Spleen (tissue), 11 donors: Measurements from ENCODE around the gene TBX4. TPM values are rescaled to one million over a fixed set of nuclear protein-coding genes. Genes with fewer than 3 reads are reported as not detected.
A peak's percentile ranks its signal among the peaks of the same experiment; 100 is the strongest.

Experiments used
- DNase-seq: peaks from one replicate; pipeline ENCODE4 v3.0.0-alpha.2; 2020
- H3K27ac ChIP-seq, 8 donors: fragments of 200-600 bp; sonication (generic) in 7 of 8; 1 replicate in 4 of 8; 2 replicates in 4 of 8; pipeline versions ENCODE4 v1.5.0 to v1.8.0; 2016 to 2021; ENCODE audit warnings: inconsistent platforms in 4 of 8, mild to moderate bottlenecking in 4 of 8, moderate library complexity in 1 of 8
- H3K27me3 ChIP-seq, 7 donors: fragments of 200-600 bp; sonication (generic) in 6 of 7; replicated peaks in 1 of 7; 1 replicate in 4 of 7; 2 replicates in 3 of 7; pipeline versions ENCODE4 v1.5.0 to v1.8.0; 2016 to 2021; ENCODE audit warnings: inconsistent platforms in 3 of 7, mild to moderate bottlenecking in 1 of 7
- H3K36me3 ChIP-seq, 6 donors: fragments of 200-600 bp; sonication (generic) in 5 of 6; 1 replicate in 4 of 6; 2 replicates in 2 of 6; pipeline versions ENCODE4 v1.5.0 to v1.8.0; 2016 to 2021; ENCODE audit warnings: inconsistent platforms in 2 of 6
- H3K4me1 ChIP-seq, 6 donors: fragments of 200-600 bp; sonication (generic) in 5 of 6; 1 replicate in 3 of 6; 2 replicates in 3 of 6; pipeline versions ENCODE4 v1.5.0 to v1.8.0; 2016 to 2021; ENCODE audit warnings: inconsistent platforms in 3 of 6
- H3K4me3 ChIP-seq, 8 donors: fragments of 200-600 bp; sonication (generic) in 7 of 8; 1 replicate in 4 of 8; 2 replicates in 4 of 8; pipeline versions ENCODE4 v1.5.0 to v1.8.0; 2016 to 2021; ENCODE audit warnings: inconsistent platforms in 4 of 8, mild to moderate bottlenecking in 4 of 8, moderate library complexity in 2 of 8
- H3K9me3 ChIP-seq, 8 donors: fragments of 200-600 bp; sonication (generic) in 7 of 8; 1 replicate in 4 of 8; 2 replicates in 4 of 8; pipeline versions ENCODE4 v1.5.0 to v1.8.0; 2016 to 2021; ENCODE audit warnings: inconsistent platforms in 4 of 8
- CTCF ChIP-seq, 11 experiments: fragments of 200-600 bp in 7 of 11; fragments of 450-650 bp in 4 of 11; sonication (generic) in 4 of 11; IDR thresholded peaks in 8 of 11; conservative IDR thresholded peaks in 3 of 11; 1 replicate in 7 of 11; 2 replicates in 4 of 11; pipeline versions ENCODE4 v1.4.0 to v1.8.0; 2016 to 2021; ENCODE audit warnings: antibody characterized with exemption in 11 of 11, inconsistent platforms in 4 of 11, mild to moderate bottlenecking in 1 of 11
- POLR2A ChIP-seq, 3 donors: fragments of 450-650 bp; IDR thresholded peaks; one replicate each; pipeline ENCODE4 v1.5.1; 2017; ENCODE audit warnings: antibody characterized with exemption in 3 of 3, mild to moderate bottlenecking in 1 of 3
- POLR2AphosphoS5 ChIP-seq, 3 donors: sonication (generic); formaldehyde crosslinking; IDR thresholded peaks; one replicate each; pipeline ENCODE4 v1.5.1; 2017; ENCODE audit warnings: antibody characterized with exemption in 3 of 3
- WGBS, 5 donors: extraction: QIAGEN DNeasy Blood & Tissue Kit in 3 of 5; methylation state at CpG; one replicate each; pipeline versions ENCODE4 v1.1.5 to v1.1.7; 2013 to 2018; 5-methylcytosine and 5-hydroxymethylcytosine counted together
- intact Hi-C: fragments of 100-400 bp; cut with DNase I; formaldehyde crosslinking; loops from one replicate; pipeline ENCODE4 v1.15.0; 2023; ENCODE audit warnings: low total_unique reads
- polyA plus RNA-seq, 3 donors: library from polyadenylated mRNA; stranded (reverse); fragments of 200-250 nt; gene quantifications; one replicate each; pipeline ENCODE4 v1.2.1, GENCODE V29; 2013
- total RNA-seq, 7 donors: library from RNA; depleted of rRNA in 3 of 7; stranded (reverse); fragments of >200 nt in 3 of 7; fragmentation: NEBNext Ultra II Directional in 4 of 7; extraction: Animal tissue kit (Norgen Biotek cat#: 25700) in 4 of 7; gene quantifications; one replicate each; pipeline versions ENCODE4 v1.1.0 to v1.2.1, GENCODE V29; 2016 to 2021
- donor health status: healthy with polysubstance abuse.
- donor health status: DM: no; HTN: no; CAD: no; lungs with moderate emphysema.
- donor health status: DM: no; HTN: no; CAD: no.
- donor health status: Bipolar disorder and iron deficiency.
- donor health status: healthy.
- donor health status: DM: no; HTN: no; CAD: no.
- donor health status: DM: yes; HTN: yes; CAD: no.

Gene TBX4
- total and polyA plus RNA-seq, 10 donors, result not detected

DNA sequence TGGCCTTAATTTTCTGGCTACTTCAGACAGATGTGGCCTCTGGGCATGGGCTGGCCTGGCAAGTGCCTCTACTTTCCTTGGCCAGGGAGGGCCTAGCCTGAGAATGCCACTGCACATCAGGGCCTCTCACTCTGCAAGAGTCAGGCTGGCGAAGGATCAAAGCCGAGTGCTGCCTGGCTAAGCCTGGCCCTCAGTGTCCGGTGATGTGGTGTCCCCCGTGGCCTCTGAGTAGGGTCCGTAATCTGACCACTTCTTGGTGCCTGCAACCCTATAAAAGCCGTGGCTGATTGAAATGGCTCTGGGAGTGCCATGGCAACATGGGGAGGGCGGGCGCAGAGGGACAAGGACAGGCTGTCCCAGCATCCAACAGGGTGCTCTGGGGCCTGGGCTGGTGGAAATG, 30.2 kb downstream of the TBX4 start:
- Histone ChIP-seq H3K9me3 (no peaks in the 10 kb centered on the region), H3K4me1 (peaks cover 0 to 6% (median 0%) of the 10 kb centered on the region in 6 donors), H3K4me3 (no peak overlapping the region), H3K27ac (no peak overlapping the region), H3K27me3 (peaks cover 0 to 53% (median 0%) of the 10 kb centered on the region in 7 donors), H3K36me3 (no peaks in the 10 kb centered on the region)
- peak; percentile 70 for DNase-seq
- intact Hi-C loops, result no loop called here
- 87 to 94% (median 91%) methylated on average over 8 of the region's 8 CpGs for WGBS, 5 donors
- no peak for TF ChIP-seq CTCF (IDR thresholded peaks at IDR 0.05 in 8 of 11, conservative IDR thresholded peaks at IDR 0.05 in 3 of 11)
- TF ChIP-seq POLR2A (IDR thresholded peaks at IDR 0.05), result no peak
- no peak for TF ChIP-seq POLR2AphosphoS5 (IDR thresholded peaks at IDR 0.05)

DNA sequence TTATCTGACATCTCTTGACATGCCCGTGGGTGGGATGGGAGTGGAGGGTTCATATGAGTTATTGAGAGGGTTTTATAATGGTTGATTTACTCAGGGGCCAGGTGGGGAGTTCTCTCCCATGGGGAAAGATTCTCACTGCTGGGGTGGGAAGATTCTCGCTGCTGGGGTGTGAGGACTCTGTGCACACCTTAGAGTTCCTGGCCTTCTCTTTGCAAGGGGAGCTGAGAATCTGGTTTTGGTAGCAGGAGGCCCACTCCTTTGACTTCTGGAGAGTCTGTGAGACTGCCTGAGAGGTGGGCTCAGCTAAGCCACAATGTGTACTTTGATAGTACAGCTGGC, 31.5 kb downstream of the TBX4 start:
- H3K4me1 ChIP-seq, result peaks cover 0 to 6% (median 0%) of the 10 kb centered on the region in 6 donors
- no peak overlapping the region for H3K4me3 ChIP-seq
- no peak for DNase-seq
- peaks cover 0 to 46% (median 0%) of the 10 kb centered on the region in 7 donors for H3K27me3 ChIP-seq
- WGBS, 5 donors, result 48 to 94% (median 65%) methylated on average over 2 of the region's 2 CpGs
- H3K27ac ChIP-seq, result no peak overlapping the region
- no peaks in the 10 kb centered on the region for H3K9me3 ChIP-seq
- TF ChIP-seq CTCF (IDR thresholded peaks at IDR 0.05 in 8 of 11, conservative IDR thresholded peaks at IDR 0.05 in 3 of 11) (no peak), POLR2A (IDR thresholded peaks at IDR 0.05) (no peak), POLR2AphosphoS5 (IDR thresholded peaks at IDR 0.05) (no peak)
- H3K36me3 ChIP-seq, result no peaks in the 10 kb centered on the region
- intact Hi-C loops, result no loop called here

GRCh38 chr17:61484174-61484573, 32.0 kb downstream of the TBX4 start:
- no peaks in the 10 kb centered on the region for H3K36me3 ChIP-seq
- peaks cover 0 to 41% (median 0%) of the 10 kb centered on the region in 7 donors for H3K27me3 ChIP-seq
- no peaks in the 10 kb centered on the region for H3K9me3 ChIP-seq
- peaks cover 0 to 6% (median 0%) of the 10 kb centered on the region in 6 donors for H3K4me1 ChIP-seq
- WGBS, 5 donors, result 89 to 93% (median 90%) methylated on average over 5 of the region's 5 CpGs
- no peak overlapping the region for H3K27ac ChIP-seq
- no peak for TF ChIP-seq POLR2AphosphoS5 (IDR thresholded peaks at IDR 0.05)
- no peak for TF ChIP-seq POLR2A (IDR thresholded peaks at IDR 0.05)
- no peak for TF ChIP-seq CTCF (IDR thresholded peaks at IDR 0.05 in 8 of 11, conservative IDR thresholded peaks at IDR 0.05 in 3 of 11)
- no peak for DNase-seq
- intact Hi-C loops, result no loop called here
- H3K4me3 ChIP-seq, result no peak overlapping the region

DNA sequence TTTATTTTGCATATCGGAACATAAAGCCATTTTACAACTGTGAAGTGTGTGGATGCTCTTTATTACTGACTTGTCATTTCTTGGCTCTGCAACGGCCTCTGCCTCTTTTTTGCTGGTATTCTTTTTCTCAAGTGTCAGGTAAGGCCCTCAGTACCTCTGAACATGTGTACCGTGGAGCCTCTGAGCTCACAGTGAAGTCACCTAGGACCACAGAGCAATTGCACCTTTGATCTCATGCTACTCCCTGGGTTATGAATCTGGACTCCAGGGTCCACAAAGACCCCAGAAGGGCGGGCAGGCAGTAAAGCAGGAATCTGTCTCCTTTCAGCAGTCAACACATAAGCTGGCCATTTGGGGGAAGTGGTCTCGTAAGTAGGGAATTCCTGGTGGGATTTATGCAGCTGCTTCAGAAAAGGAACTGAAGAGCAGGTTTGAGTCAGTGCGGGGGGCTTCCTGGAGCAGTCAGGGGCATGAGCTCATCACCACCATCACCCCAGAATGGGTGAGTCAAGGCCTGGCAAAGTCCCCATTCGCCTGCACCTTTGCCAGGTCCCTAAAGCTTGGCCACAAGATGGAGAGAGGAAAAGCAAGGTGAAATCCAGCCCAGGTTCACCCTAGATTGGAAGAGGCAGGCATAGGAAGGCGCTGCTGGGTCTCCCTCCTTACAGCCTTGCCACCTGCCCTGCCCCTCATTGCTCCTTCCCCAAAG, 33.0 kb downstream of the TBX4 start:
- 79 to 90% (median 83%) methylated on average over 8 of the region's 8 CpGs for WGBS, 5 donors
- Histone ChIP-seq H3K27ac (no peak overlapping the region), H3K4me1 (peaks cover 0 to 6% (median 0%) of the 10 kb centered on the region in 6 donors), H3K9me3 (no peaks in the 10 kb centered on the region), H3K4me3 (no peak overlapping the region), H3K27me3 (peaks cover 0 to 35% (median 0%) of the 10 kb centered on the region in 7 donors), H3K36me3 (no peaks in the 10 kb centered on the region)
- TF ChIP-seq POLR2A (IDR thresholded peaks at IDR 0.05) (no peak), CTCF (IDR thresholded peaks at IDR 0.05 in 8 of 11, conservative IDR thresholded peaks at IDR 0.05 in 3 of 11) (no peak), POLR2AphosphoS5 (IDR thresholded peaks at IDR 0.05) (no peak)
- DNase-seq, result no peak
- intact Hi-C loops, result no loop called here
